HG03280 (cell line): Measurements from ENCODE around the gene ZC3H10.

Source experiments
- ATAC-seq: cut with Tn5 transposase; IDR thresholded peaks from one replicate; pipeline ENCODE4 v1.9.1; 2021; ENCODE audit warnings: mild to moderate bottlenecking, moderate library complexity; ENCODE audit not compliant: unreplicated experiment

ZC3H10 gene

DNA sequence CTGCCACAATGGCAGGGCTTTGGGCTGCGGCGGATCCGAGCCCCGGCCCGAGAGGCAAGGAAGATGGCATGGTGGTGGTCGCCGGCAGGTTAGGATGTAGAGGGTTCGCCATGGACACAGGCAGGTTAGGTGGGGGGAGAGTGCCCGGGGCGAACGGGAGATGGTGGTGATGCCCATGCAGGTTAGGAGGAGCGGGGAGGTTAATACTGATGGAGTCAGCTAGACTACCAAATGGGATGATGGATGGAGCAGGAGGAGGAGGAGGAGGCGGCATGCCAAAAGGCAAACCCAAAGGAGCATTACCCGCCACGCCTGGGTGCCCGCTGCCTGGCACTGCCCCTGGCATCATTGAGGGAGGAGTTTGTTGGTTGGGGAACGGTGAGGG, 46.3 kb downstream of the ZC3H10 start:
- ATAC-seq: no peak

DNA sequence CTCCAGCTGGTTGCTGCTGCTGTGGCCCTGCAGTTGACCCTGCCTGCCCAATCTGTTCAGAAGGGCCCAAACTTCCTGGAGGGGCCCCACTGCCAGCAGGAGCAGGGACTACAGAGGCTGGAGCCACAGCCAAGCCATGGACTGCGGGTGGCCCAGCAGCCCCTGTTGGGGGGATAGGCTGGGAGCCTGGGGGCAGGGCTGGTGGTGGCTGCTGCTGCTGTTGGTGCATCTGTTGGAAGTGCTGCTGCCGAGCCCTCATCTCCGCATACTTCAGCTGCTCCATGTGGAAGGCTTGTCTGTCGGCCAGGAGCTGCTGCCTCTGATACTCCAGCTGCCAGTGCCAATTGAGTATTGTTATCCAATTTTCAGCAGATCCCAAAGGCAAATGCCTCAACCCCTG, 47.3 kb downstream of the ZC3H10 start:
- ATAC-seq: no peak

DNA sequence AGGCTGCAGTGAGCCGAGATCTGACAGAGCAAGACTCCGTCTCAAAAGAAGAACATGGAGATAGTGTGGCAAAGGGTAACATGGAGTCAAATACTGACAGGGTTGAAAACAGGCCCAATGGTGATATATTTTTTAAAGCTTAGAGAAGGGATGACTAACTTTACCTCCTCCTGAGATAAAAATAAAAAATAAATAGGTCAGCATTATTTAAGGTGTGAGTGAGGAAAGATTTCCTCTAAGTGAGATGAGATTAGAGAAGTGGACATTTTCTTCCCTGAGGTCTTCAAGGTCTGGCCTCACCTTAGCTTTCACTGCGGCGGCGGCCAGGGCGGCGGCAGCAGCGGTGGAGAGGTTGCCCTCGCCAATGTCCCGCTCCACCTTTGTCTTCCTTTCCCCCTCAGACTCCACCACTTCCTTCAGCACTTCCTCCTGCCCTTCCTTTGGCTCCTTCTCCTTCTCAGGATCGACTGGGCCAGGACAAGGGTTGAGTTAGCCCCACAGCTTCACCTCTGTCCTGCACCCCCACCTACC, 51.2 kb downstream of the ZC3H10 start:
- no peak for ATAC-seq

DNA sequence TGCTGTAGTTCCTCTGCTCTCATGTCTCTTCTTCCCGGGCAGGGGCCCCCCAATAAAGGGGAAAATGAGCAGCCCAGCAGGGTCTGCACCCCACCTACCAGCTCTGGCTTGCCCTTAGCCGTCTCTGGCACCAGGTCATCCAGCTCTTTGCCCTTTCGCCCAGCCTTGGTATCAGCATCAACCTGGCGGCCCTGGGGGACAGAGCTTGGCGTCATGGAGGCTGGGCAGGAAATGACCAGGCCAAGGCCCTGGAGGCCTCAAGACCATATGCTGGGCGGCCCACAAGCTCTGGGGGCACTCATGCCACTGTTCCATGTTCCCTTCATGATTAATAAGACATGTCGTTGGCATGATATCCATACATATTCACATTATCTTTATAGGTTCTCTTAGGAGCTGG, 54.8 kb downstream of the ZC3H10 start:
- ATAC-seq: no peak
